ENCODE measurements around the gene MUC4. TPM values are rescaled to one million over a fixed set of nuclear protein-coding genes. Genes with fewer than 3 reads are reported as not detected.
A peak's percentile ranks its signal among the peaks of the same experiment; 100 is the strongest.
"Not testable (repeated sequence)": the region's sequence is repeated elsewhere in the genome, so short reads cannot be mapped to it uniquely, and the experiment has no call there.

MUC4 gene
- total and polyA plus RNA-seq, 5 donors from 2014 or later = not detected

DNA sequence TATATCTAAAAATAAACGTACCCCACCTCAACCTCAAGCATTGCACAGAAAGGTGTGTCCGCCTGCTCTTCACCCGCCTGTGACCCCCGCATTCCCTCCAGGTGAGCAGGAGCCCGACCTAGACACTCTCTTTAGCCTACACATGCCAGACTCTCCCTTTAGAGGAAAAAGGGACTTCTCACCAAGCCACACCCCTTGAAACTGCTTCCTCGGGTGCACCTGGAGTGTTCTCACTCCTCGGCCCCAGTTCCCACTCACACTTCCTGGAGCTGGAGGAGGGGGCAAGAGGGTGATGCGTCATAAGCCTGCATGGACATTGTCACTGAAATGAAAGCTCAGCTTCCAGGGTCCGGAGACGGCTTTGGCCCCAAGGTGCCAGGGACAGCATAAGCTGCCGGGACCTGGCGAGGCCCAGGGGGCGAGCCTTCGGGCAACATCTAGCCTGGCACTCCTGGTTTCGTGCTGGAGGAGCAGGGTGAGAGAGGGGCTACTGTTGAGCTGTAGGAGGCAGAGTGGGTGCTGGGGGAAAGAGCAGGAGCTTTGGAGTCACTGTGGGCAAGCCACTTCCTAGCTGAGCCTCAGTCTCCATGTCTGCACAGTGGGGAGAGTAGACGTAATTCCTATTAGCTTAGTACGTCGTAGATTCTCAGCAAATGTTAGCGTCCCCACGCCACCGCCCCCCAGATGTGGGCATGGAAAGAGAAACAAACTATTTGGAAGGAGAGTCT lies 9.8 kb upstream of the MUC4 start:
- no peaks in the 10 kb centered on the region for H3K4me1 ChIP-seq (ENCODE audit: control insufficient read depth, insufficient read depth, low read length, poor library complexity, severe bottlenecking)
- Mint-ChIP-seq H3K36me3 (no peaks in the 10 kb centered on the region), H3K4me1 (no peaks in the 10 kb centered on the region), H3K27ac (peak overlapping the region in 1 of 3 donors; percentile 64), H3K27me3 (no peaks in the 10 kb centered on the region), H3K4me3 (no peak overlapping the region), H3K9me3 (peaks cover 0 to 2% (median 0%) of the 10 kb centered on the region in 7 donors)
- no peaks in the 10 kb centered on the region for H3K9me3 ChIP-seq (ENCODE audit: control insufficient read depth in 2 of 2, low read length in 2 of 2)
- no peak overlapping the region for H3K4me3 ChIP-seq (ENCODE audit: low read depth, low read length)
- no peak for ATAC-seq (ENCODE audit: low read depth in 2 of 2)
- no peaks in the 10 kb centered on the region for H3K27me3 ChIP-seq (ENCODE audit: control insufficient read depth, insufficient read depth, low read length)
- H3K36me3 ChIP-seq (ENCODE audit: control insufficient read depth, insufficient read depth, low read length) = no peaks in the 10 kb centered on the region
- H3K27ac ChIP-seq (ENCODE audit: insufficient read depth, low read length, poor library complexity, severe bottlenecking) = no peak overlapping the region
- DNase-seq = no peak

DNA sequence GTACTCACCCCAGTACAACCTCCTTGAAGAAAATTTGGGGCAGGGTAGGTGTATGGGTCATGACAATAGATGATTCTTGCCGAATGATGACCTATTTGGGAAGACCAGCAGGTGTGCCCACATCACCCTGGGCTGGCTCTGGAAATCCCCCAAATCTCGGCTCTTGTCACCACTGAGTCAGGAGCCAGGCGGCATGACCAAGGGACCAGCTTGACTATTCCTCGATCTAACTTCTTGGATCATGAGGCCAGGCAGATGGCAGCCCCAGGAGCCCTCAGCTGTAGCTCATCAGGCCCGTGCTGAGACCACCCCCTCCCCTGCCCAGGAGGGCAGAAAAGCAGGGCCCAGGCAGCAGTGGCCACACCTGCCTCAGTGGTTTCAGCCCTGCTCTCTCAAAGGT lies 9.2 kb upstream of the MUC4 start:
- H3K9me3 ChIP-seq (ENCODE audit: control insufficient read depth in 2 of 2, low read length in 2 of 2) = no peaks in the 10 kb centered on the region
- H3K36me3 ChIP-seq (ENCODE audit: control insufficient read depth, insufficient read depth, low read length) = no peaks in the 10 kb centered on the region
- no peak overlapping the region for H3K27ac ChIP-seq (ENCODE audit: insufficient read depth, low read length, poor library complexity, severe bottlenecking)
- no peak overlapping the region for H3K4me3 ChIP-seq (ENCODE audit: low read depth, low read length)
- Mint-ChIP-seq H3K4me1 (no peaks in the 10 kb centered on the region), H3K36me3 (no peaks in the 10 kb centered on the region), H3K9me3 (peaks cover 0 to 2% (median 0%) of the 10 kb centered on the region in 7 donors), H3K27ac (no peak overlapping the region), H3K4me3 (no peak overlapping the region), H3K27me3 (no peaks in the 10 kb centered on the region)
- H3K4me1 ChIP-seq (ENCODE audit: control insufficient read depth, insufficient read depth, low read length, poor library complexity, severe bottlenecking) = no peaks in the 10 kb centered on the region
- DNase-seq (no peak), ATAC-seq (ENCODE audit: low read depth in 2 of 2) (no peak)
- H3K27me3 ChIP-seq (ENCODE audit: control insufficient read depth, insufficient read depth, low read length) = no peaks in the 10 kb centered on the region

DNA sequence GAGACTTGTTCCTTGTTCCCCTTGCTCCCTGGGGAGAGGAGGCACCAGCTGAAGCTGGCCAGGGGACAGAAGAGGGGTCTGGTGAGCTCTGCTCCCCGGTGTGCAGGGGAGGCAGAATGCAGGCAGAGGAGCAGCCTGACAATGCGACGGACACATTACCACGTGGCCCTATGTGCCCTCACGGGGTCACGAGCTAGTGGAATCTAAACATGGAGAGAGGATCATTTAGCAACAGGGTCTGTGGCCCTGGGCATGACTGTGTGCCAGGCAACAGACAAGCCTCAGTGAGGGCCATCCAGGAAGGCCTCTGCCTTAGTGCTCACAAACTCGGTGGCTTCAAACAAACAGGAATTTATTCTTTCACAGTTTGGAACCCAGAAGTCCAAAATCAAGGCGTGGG lies 8.5 kb upstream of the MUC4 start:
- H3K9me3 ChIP-seq (ENCODE audit: control insufficient read depth in 2 of 2, low read length in 2 of 2) = no peaks in the 10 kb centered on the region
- no peak for DNase-seq
- no peaks in the 10 kb centered on the region for H3K27me3 Mint-ChIP-seq
- H3K27me3 ChIP-seq (ENCODE audit: control insufficient read depth, insufficient read depth, low read length) = no peaks in the 10 kb centered on the region
- no peaks in the 10 kb centered on the region for H3K36me3 Mint-ChIP-seq
- H3K9me3 Mint-ChIP-seq = peaks cover 0 to 2% (median 0%) of the 10 kb centered on the region in 7 donors
- H3K4me1 Mint-ChIP-seq = no peaks in the 10 kb centered on the region
- no peak overlapping the region for H3K27ac ChIP-seq (ENCODE audit: insufficient read depth, low read length, poor library complexity, severe bottlenecking)
- no peak overlapping the region for H3K4me3 ChIP-seq (ENCODE audit: low read depth, low read length)
- no peaks in the 10 kb centered on the region for H3K4me1 ChIP-seq (ENCODE audit: control insufficient read depth, insufficient read depth, low read length, poor library complexity, severe bottlenecking)
- ATAC-seq (ENCODE audit: low read depth in 2 of 2) = no peak
- H3K4me3 Mint-ChIP-seq = no peak overlapping the region
- no peaks in the 10 kb centered on the region for H3K36me3 ChIP-seq (ENCODE audit: control insufficient read depth, insufficient read depth, low read length)
- H3K27ac Mint-ChIP-seq = peak overlapping the region in 1 of 3 donors; percentile 68

DNA sequence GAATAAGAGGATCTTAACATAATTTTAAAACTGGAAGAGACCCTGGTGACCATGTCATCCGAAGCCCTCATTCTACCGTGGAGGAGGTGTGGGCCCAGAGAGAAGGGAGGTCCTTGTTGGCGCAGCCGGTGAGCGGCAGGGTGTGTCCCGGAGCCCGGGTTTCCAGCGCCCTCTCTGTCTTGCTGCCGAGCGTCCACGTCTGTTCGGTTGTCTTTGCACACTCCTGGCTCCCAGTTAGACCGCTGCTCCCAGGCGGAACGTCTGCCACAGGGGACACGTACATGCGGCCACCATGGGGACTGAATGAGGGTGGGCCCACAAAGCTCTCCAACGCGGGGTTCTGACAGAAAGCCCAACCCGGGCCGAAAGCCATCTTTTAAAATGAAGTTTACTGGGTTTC lies 6.6 kb upstream of the MUC4 start:
- Mint-ChIP-seq H3K36me3 (no peaks in the 10 kb centered on the region), H3K4me3 (no peak overlapping the region), H3K27ac (no peak overlapping the region), H3K9me3 (peaks cover 0 to 2% (median 0%) of the 10 kb centered on the region in 7 donors), H3K27me3 (no peaks in the 10 kb centered on the region), H3K4me1 (no peaks in the 10 kb centered on the region)
- ATAC-seq (ENCODE audit: low read depth in 2 of 2) = no peak
- no peaks in the 10 kb centered on the region for H3K36me3 ChIP-seq (ENCODE audit: control insufficient read depth, insufficient read depth, low read length)
- no peak overlapping the region for H3K27ac ChIP-seq (ENCODE audit: insufficient read depth, low read length, poor library complexity, severe bottlenecking)
- no peaks in the 10 kb centered on the region for H3K4me1 ChIP-seq (ENCODE audit: control insufficient read depth, insufficient read depth, low read length, poor library complexity, severe bottlenecking)
- no peaks in the 10 kb centered on the region for H3K27me3 ChIP-seq (ENCODE audit: control insufficient read depth, insufficient read depth, low read length)
- no peak overlapping the region for H3K4me3 ChIP-seq (ENCODE audit: low read depth, low read length)
- H3K9me3 ChIP-seq (ENCODE audit: control insufficient read depth in 2 of 2, low read length in 2 of 2) = no peaks in the 10 kb centered on the region
- DNase-seq = no peak

DNA sequence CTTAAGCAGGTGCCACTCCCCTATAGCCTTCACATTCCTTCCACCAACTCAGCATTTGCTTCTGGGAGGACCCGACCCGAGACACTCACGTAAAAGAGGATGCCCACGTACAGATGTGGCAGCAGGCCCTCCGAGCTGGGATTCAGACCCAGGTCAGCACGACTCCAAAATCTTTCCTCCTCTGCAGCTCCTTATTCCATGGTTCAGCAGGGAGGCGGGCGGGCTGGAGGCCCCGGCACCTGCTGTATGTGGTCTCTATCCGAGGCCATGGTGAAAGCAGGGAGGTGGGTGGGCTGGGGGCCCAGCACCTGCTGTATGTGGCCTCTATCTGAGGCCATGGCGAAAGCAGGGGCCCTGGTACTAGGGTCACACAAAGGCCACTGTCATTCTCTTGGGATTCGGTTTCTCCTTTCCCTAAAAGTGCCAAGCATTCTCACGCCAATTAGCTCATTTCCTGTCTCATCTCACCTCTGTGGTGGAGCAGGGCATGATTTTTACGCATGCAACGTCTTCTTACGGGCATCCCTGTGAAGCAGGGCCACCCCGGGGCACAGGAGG lies 5.9 kb upstream of the MUC4 start:
- Histone ChIP-seq H3K4me3 (ENCODE audit: low read depth, low read length) (no peak overlapping the region), H3K36me3 (ENCODE audit: control insufficient read depth, insufficient read depth, low read length) (no peaks in the 10 kb centered on the region), H3K27me3 (ENCODE audit: control insufficient read depth, insufficient read depth, low read length) (no peaks in the 10 kb centered on the region), H3K4me1 (ENCODE audit: control insufficient read depth, insufficient read depth, low read length, poor library complexity, severe bottlenecking) (no peaks in the 10 kb centered on the region), H3K27ac (ENCODE audit: insufficient read depth, low read length, poor library complexity, severe bottlenecking) (no peak overlapping the region), H3K9me3 (ENCODE audit: control insufficient read depth in 2 of 2, low read length in 2 of 2) (no peaks in the 10 kb centered on the region)
- H3K4me3 Mint-ChIP-seq = no peak overlapping the region
- no peak overlapping the region for H3K27ac Mint-ChIP-seq
- DNase-seq (no peak), ATAC-seq (ENCODE audit: low read depth in 2 of 2) (no peak)
- H3K4me1 Mint-ChIP-seq = no peaks in the 10 kb centered on the region
- peaks cover 0 to 2% (median 0%) of the 10 kb centered on the region in 7 donors for H3K9me3 Mint-ChIP-seq
- no peaks in the 10 kb centered on the region for H3K27me3 Mint-ChIP-seq
- no peaks in the 10 kb centered on the region for H3K36me3 Mint-ChIP-seq

DNA sequence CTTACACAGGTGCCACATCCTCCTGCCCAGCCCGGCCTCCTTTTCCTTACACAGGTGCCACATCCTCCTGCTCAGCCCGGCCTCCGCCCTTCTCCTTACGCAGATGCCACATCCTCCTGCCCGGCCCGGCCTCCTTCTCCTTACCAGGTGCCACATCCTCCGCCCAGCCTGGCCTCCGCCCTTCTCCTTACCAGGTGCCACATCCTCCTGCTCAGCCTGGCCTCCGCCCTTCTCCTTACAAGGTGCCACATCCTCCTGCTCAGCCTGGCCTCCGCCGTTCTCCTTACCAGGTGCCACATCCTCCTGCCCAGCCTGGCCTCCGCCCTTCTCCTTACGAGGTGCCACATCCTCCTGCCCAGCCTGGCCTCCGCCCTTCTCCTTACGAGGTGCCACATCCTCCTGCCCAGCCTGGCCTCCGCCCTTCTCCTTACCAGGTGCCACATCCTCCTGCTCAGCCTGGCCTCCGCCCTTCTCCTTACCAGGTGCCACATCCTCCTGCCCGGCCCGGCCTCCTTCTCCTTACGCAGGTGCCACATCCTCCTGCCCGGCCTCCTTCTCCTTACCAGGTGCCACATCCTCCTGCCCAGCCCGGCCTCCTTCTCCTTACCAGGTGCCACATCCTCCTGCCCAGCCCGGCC lies 4.7 kb upstream of the MUC4 start:
- not testable (repeated sequence) for H3K27ac Mint-ChIP-seq, H3K36me3 Mint-ChIP-seq, H3K4me1 Mint-ChIP-seq

DNA sequence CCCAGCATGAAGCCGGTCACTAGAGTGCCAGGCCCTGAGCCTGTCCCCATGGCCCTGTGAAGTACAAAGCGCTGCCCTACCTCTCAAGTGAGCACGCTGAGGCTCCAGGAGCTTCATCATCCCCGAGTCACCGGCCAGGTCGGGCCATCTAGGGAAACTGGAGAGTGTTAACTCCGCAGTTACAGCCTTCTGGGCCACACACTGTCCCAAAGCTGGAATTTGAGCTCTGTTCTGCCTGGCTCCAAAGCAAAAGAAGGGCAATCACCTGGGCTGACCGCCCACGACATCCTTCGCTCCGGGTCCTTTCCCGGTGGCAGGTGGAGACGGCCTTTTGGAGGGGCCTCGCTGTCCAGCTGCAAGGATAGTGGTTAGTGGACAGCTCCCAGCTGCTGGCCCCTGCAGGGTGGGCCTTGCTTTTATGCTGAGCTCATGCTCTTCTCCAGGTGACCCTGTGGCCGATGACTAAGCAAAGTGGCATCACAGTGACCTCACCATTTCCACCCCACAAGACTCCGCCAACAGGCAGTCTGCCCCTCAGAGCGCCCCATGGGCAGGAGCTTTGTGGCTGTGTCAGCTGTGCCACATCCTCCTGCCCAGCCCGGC lies 3.5 kb upstream of the MUC4 start:
- Histone ChIP-seq H3K36me3 (ENCODE audit: control insufficient read depth, insufficient read depth, low read length) (no peaks in the 10 kb centered on the region), H3K4me1 (ENCODE audit: control insufficient read depth, insufficient read depth, low read length, poor library complexity, severe bottlenecking) (no peaks in the 10 kb centered on the region), H3K27ac (ENCODE audit: insufficient read depth, low read length, poor library complexity, severe bottlenecking) (no peak overlapping the region), H3K9me3 (ENCODE audit: control insufficient read depth in 2 of 2, low read length in 2 of 2) (no peaks in the 10 kb centered on the region), H3K4me3 (ENCODE audit: low read depth, low read length) (no peak overlapping the region), H3K27me3 (ENCODE audit: control insufficient read depth, insufficient read depth, low read length) (no peaks in the 10 kb centered on the region)
- Mint-ChIP-seq H3K4me3 (no peak overlapping the region), H3K27ac (no peak overlapping the region), H3K27me3 (peaks cover 4% of the 10 kb centered on the region), H3K36me3 (no peaks in the 10 kb centered on the region), H3K4me1 (no peaks in the 10 kb centered on the region), H3K9me3 (peaks cover 0 to 2% (median 0%) of the 10 kb centered on the region in 7 donors)
- DNase-seq (peak in 1 of 3 donors; percentile 50), ATAC-seq (ENCODE audit: low read depth in 2 of 2) (no peak)

More for the DNA sequence above, 4.7 kb upstream of the MUC4 start:
- DNase-seq = peak in 1 of 3 donors; percentile 31
- H3K36me3 ChIP-seq (ENCODE audit: control insufficient read depth, insufficient read depth, low read length); H3K27ac ChIP-seq (ENCODE audit: insufficient read depth, low read length, poor library complexity, severe bottlenecking); H3K27me3 ChIP-seq (ENCODE audit: control insufficient read depth, insufficient read depth, low read length); H3K9me3 Mint-ChIP-seq; ATAC-seq (ENCODE audit: low read depth in 2 of 2); H3K27me3 Mint-ChIP-seq; H3K4me1 ChIP-seq (ENCODE audit: control insufficient read depth, insufficient read depth, low read length, poor library complexity, severe bottlenecking); H3K4me3 ChIP-seq (ENCODE audit: low read depth, low read length); H3K9me3 ChIP-seq (ENCODE audit: control insufficient read depth in 2 of 2, low read length in 2 of 2); H3K4me3 Mint-ChIP-seq: not testable (repeated sequence)

All from CD4-positive, CD25-positive, alpha-beta regulatory T cell (primary cell).